IPS-NIHi7 (cell line): ENCODE data around the gene ROR1.
A peak's percentile ranks its signal among the peaks of the same experiment; 100 is the strongest.
"Not testable (repeated sequence)": the region's sequence is repeated elsewhere in the genome, so short reads cannot be mapped to it uniquely, and the experiment has no call there.

Experiments used
- DNase-seq: peaks from one replicate; pipeline ENCODE4 v3.0.0; 2012; ENCODE audit warnings: mixed read lengths; ENCODE audit errors: extremely low spot score

ROR1 gene

GRCh38 chr1:64179588-64179987, 405.8 kb downstream of the ROR1 start:
- DNase-seq = no peak

- DNase-seq = no peak
These were observed 408.4 kb downstream of the ROR1 start for GRCh38 chr1:64182207-64182606.

DNA sequence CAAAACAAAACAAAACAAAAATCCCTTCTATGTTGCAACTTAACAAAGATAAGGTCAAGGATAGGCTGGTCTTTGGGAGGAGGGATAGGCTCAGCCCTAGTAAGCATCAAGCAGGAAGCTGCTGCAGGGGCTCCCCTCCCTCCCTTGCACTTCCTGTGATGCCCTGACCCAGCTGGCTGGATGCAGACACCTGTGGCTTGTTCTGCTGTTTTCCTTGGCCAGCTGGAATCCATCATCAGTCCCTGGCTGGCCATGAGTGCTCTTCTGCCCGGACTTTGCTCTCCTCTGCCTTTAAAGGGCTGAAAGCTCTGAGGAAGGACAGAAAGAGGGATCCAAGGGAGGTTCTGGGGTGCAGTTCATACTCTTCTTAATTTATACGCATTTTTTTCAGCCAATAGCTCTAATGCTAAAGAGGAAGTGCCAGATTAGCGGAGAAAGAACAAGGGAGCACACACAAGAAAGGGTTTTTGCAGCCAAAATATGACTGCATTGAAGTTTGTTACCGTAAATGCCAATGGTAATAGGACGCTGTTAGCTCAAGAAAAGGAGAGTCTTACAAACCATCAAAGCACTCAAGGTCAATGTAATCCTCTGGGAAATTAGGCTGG, 409.7 kb downstream of the ROR1 start:
- peak; percentile 35 for DNase-seq

DNA sequence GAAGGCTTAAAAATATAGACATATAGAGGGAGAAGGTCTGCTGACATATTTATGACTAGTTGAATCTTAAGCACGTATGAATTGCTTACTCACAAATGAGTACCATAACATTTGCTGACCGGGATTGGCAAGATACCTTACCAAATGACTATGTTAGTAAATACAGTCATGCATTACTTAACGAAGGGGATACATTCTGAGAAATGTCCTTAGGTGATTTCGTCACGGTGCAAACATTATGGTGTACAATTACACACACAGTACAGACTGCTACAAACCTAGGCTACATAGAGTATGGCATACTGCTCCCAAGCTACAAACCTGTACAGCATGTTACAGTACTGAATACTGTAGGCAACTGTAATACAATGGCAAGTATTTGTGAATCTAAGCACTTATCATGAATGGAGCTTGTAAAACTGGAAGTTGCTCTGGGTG, 410.2 kb downstream of the ROR1 start:
- DNase-seq = no peak

DNA sequence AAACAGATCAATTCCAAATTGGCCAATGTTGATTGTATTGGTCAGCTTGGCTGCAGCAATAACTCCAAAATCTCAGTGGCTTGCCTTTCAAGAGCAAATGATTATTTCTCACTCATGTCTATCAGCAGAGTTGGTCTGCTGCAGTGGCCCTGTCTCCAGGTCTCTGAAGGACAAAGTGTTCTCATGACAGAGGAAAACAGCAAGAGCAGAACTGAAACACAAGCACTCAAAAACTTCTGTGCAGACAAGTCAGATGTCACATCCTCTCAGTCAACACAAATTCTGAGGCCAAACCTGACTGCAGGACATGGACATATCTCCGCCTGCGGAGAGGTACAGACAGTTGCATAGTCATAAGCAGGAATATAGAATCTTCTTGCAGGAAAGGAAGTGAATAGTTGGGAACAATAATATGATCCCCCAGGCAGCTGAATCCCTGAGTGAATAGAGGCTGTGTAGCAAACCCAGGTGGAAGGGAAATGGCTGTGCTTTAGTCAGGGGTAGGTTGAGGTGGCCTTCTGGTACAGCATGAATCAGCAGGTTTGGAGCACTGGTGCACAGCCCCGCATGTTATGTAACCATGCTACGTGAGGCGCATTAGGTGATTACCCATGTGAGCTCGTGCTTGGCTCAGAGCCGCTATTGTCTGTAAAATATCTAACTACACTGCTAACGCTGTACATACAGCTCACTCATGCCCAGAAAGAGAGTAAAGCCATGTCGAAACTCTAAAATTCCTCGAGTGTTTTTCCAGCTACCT, 412.5 kb downstream of the ROR1 start:
- DNase-seq = no peak

GRCh38 chr1:64186898-64187280, 413.1 kb downstream of the ROR1 start:
- no peak for DNase-seq

GRCh38 chr1:64187646-64188045, 413.8 kb downstream of the ROR1 start:
- DNase-seq = no peak

DNA sequence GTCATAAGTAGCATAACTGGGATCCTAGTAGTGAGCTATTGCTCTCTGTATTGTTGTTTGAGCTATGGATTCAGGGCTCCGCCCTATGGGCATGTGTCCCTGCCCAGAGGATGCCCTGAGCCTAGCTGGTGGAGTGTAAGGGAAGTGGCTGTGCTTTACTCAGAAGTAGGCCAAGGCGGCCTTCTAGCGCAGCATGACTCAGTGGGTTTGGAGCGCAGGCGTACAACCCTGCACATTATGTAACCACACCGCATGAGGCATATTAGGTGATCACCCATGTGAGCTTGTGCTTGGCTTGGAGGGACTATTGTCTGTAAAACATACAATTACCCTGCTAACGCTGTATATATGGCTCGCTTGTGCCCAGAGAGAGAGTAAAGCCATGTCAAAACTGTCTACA, 418.5 kb downstream of the ROR1 start:
- no peak for DNase-seq

DNA sequence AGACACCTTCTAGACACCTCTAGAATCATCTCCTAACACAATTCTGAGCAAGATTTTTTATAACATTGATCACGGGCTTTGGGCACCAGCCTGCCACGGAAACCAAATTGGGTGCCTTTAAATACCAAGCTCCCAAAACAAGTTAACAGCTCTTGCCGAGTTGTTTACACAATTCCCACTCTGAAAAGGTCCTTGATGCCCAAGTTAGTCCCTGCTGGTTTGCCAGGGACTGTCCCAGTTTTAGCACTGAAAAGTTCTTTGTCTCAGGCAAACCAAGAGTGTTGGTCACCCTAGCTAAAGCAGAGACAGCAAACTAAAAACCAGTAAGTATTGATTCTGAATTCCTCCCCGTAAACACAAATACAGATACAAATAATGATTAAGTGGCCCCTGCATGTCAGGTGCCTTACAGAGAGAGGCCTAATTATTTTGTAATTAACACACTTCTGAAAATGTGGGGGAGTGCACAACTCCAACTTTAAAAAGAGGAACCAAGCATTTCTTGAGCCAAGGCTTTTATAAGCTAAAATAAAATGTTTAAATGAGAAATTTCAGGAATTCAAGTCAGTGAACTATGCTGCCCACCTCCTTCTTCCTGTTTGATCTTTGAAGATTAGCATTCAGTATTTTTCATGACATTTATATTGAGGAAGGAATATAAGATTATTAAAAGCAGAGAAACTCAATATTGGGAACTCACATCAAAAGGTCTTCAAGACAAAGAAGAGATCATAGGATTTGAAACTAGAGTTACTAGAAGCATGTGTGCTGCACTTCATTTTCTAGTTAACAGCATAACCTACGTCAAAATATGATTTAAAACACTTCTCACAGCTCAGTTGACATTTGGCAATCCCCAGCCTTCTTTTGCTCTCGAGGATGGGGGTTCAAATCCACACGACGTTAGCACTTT, 420.6 kb downstream of the ROR1 start:
- no peak for DNase-seq

DNA sequence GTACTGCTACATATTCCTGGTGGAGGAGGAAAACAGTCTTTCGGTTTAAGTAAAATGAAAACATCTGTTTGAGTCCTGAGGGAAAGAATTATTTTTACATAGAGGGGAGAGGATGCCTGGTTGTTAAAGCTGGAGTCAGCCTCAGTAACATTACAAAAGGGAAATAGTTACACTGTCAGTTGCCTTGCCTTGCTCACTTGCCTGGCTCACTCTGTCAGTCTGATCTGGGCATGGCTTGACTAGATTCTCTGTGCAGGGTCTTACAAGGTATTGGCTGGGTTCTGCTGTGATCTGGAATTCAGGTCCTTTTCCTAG, 421.2 kb downstream of the ROR1 start:
- no peak for DNase-seq

DNA sequence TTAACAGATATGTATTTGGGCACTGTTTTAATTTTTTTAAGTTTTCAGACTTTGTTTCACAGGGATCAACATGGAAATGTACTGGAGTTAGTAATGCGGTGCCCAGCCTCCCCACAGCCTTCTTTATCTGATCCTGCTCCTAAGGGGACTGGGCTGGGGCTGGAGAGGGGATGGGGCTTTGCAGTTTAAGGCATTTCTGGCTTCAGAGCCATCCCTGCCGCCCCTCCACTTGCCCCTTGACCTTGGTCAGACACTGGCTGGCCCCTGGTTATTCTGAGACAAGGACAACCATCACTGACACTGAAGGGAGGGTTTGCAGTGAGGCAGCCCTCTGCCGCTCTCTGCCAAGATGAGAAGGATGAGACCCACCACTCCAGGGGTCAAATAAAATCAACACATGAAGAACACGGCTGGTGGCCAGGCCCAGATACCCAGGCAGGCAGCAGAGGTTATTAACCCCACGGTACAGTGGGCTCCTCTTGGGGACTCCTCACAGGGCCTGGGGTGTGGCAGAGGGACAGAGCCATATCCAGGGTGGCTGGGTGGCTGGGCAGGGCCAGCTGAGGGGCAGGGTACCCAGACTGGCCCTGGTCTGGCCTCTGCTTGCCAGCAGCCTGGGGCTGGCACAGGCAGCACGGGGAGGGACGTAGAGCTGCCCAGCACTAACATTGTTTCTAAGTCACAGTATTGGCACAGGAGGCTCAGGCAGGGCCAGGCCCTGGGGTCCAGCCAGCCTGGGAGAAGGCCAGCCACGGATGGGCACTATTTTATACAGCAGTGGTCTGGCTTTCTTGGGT, 422.5 kb downstream of the ROR1 start:
- no peak for DNase-seq

DNA sequence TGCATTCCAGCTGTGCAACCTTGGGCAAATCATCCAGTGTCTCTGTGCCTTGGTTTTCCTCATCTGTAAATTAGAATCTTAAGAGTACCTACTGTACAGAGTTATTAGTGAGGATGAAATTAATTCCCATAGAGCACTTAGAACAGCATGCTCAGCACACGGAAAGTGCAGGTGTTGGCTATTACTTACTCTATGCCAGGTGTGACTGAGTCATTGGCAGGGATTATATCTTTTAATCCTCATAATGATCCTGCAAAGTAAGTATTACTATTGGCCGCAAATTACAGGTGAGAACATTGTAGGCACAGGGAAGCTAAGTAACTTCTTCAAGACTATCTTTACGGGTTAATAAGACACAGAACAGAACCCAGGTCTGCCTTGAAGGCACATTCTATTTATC, 423.3 kb downstream of the ROR1 start:
- DNase-seq = no peak

DNA sequence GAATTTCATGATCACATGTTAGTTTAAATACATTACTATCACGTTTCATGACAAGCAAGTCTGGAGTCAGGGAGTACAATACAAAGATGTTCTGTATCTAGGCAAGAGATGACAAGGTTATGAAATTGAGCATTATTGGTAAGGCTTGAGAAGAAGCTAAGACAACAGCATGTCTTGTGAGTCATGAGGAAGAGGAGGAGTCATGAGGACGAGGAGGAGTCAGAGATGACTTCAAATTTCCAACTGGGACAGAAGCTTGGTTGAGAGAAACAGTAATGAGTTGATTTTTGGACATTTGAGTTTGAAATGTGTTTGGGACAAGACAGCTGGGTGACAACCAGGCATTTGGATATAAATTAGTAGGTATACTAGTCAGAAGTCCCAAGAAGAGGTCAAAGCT, 425.3 kb downstream of the ROR1 start:
- no peak for DNase-seq

- no peak for DNase-seq
These were observed 426.2 kb downstream of the ROR1 start for GRCh38 chr1:64200064-64200463.

DNA sequence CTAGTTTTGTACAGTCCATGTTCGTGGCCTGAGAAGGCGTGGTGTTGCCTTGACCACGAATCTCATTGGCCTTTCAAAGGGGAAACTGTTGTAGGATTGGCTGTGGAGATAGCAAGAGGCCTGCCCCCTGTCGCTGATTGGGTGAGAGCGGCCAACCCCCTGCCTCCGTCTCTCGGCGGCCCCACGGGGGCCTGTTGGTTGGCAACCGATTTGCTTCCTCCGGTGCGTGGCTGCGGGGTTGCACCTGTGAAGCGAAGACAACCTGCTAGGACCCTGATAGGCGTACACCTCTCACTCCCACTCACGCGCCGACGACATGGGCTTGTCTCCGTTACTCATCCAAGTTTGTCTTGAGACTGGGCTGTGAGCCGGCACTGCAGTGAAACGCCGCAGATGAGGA, 429.6 kb downstream of the ROR1 start, which contains the start of gene UBE2U:
TSS of gene UBE2U (plus strand) at position 204 of the 400 bp plus-strand sequence. CDS start 428 bp downstream, outside the sequence.
- DNase-seq = no peak

DNA sequence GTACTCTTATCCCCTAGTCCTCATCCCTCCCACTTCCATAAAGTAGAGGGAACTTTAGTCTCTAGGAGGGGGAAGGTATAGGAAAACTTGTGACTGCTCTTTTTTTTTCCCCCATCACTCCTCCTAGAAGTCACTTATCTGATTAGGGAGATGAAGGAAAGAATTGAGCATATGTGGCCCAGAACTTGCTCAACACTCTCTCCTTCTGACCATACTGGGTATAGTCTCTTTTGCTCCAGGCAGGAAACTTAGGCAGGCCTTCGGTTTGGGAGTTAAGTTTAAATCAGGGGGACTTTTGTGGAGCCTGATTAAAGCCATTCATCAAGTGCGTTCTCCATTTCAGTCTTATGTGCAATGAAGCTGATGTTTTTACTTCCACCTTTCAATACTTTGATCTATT, 435.4 kb downstream of the ROR1 start:
- peak; percentile 49 for DNase-seq

DNA sequence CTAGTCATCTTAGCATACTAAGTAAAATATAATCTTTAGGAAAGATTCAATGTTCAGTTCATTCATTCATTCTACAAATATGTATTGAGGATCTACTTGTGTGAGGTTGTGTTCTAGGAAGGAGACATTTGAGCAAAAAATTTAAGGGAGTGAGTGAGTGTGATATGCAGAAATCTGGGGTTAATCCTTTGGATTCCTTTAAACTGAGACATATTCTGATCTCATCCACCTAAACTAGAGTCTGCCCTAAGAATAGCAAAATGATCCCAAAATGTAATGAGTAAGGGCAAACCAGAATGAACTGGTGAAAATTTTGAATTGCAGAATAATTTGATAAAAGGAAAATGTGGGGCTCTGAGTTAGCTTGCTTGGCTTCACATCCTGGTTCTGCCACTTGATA, 438.2 kb downstream of the ROR1 start:
- DNase-seq = no peak

GRCh38 chr1:64215576-64215975, 441.8 kb downstream of the ROR1 start:
- no peak for DNase-seq

GRCh38 chr1:64220241-64220640, 446.4 kb downstream of the ROR1 start:
- no peak for DNase-seq

- no peak for DNase-seq
These were observed 449.7 kb downstream of the ROR1 start for GRCh38 chr1:64223329-64224151.

GRCh38 chr1:64224236-64224635, 450.4 kb downstream of the ROR1 start:
- DNase-seq = not testable (repeated sequence)
